Upper lobe of left lung (tissue), 6 donors: Measurements from ENCODE around the gene ALDH9A1. TPM values are rescaled to one million over a fixed set of nuclear protein-coding genes. Genes with fewer than 3 reads are reported as not detected.
A peak's percentile ranks its signal among the peaks of the same experiment; 100 is the strongest.
"Not testable (repeated sequence)": the region's sequence is repeated elsewhere in the genome, so short reads cannot be mapped to it uniquely, and the experiment has no call there.

Source experiments
- ATAC-seq, 2 donors: fragments of 200-7000 bp; cut with Tn5 transposase; one replicate each; pipeline ENCODE4 v1.9.1; 2022; ENCODE audit warnings: mild to moderate bottlenecking in 2 of 2, moderate library complexity in 2 of 2; ENCODE audit not compliant: low FRiP score in 2 of 2
- DNase-seq, 2 donors: peaks; one replicate each; pipeline ENCODE4 v3.0.0-alpha.2; 2019 to 2020
- H3K27ac ChIP-seq, 4 donors: fragments of 200-600 bp; sonication (generic); one replicate each; pipeline ENCODE4 v1.5.1; 2016 to 2019
- H3K27me3 ChIP-seq, 4 donors: fragments of 200-600 bp; sonication (generic); one replicate each; pipeline ENCODE4 v1.5.1; 2017 to 2019
- H3K36me3 ChIP-seq, 4 donors: fragments of 200-600 bp; sonication (generic); one replicate each; pipeline ENCODE4 v1.5.1; 2016 to 2019
- H3K4me1 ChIP-seq, 4 donors: fragments of 200-600 bp; sonication (generic); one replicate each; pipeline ENCODE4 v1.5.1; 2018 to 2019
- H3K4me3 ChIP-seq, 4 donors: fragments of 200-600 bp; sonication (generic); one replicate each; pipeline ENCODE4 v1.5.1; 2017 to 2019; ENCODE audit warnings: mild to moderate bottlenecking in 2 of 4, moderate library complexity in 1 of 4
- H3K9me3 ChIP-seq, 4 donors: fragments of 200-600 bp; sonication (generic); one replicate each; pipeline ENCODE4 v1.5.1; 2018 to 2019
- CTCF ChIP-seq, 6 experiments: fragments of 450-650 bp in 4 of 6; fragments of 200-600 bp in 2 of 6; sonication (generic) in 2 of 6; IDR thresholded peaks; one replicate each; pipeline ENCODE4 v1.5.1; 2016 to 2019; ENCODE audit warnings: antibody characterized with exemption in 6 of 6
- EP300 ChIP-seq, 4 donors: sonication (generic); formaldehyde crosslinking; IDR thresholded peaks; one replicate each; pipeline ENCODE4 v1.5.1; 2017; ENCODE audit warnings: antibody characterized with exemption in 4 of 4, control low read depth in 2 of 4
- POLR2A ChIP-seq, 4 donors: fragments of 450-650 bp; IDR thresholded peaks; one replicate each; pipeline ENCODE4 v1.5.1; 2016 to 2017; ENCODE audit warnings: antibody characterized with exemption in 4 of 4, mild to moderate bottlenecking in 2 of 4
- POLR2AphosphoS5 ChIP-seq, 2 donors: sonication (generic); formaldehyde crosslinking; IDR thresholded peaks; one replicate each; pipeline ENCODE4 v1.5.1; 2017; ENCODE audit warnings: antibody characterized with exemption in 2 of 2
- WGBS, 2 donors: methylation state at CpG; one replicate each; pipeline ENCODE4 v1.1.5; 2017 to 2018; 5-methylcytosine and 5-hydroxymethylcytosine counted together
- total RNA-seq, 6 donors: library from RNA; depleted of rRNA in 4 of 6; stranded (reverse); fragments of >200 nt in 4 of 6; gene quantifications; one replicate each; pipeline versions ENCODE4 v1.1.0 to v1.2.1, GENCODE V29; 2016 to 2021
- donor health status: DM: no; HTN: no; CAD: no; lungs with moderate emphysema.
- donor health status: DM: no; HTN: yes; CAD: no; lungs with severe emphysema.

Gene ALDH9A1
- total RNA-seq, 6 donors from 2014 or later, result 29.3 to 64.1 (median 48.1) TPM

GRCh38 chr1:165668184-165668583 lies 30.2 kb downstream of the ALDH9A1 start:
- H3K27ac ChIP-seq, result no peak overlapping the region
- no peaks in the 10 kb centered on the region for H3K9me3 ChIP-seq
- peaks cover 22 to 81% (median 33%) of the 10 kb centered on the region in 4 donors for H3K36me3 ChIP-seq
- DNase-seq (no peak), ATAC-seq (no peak)
- WGBS, 2 donors, result 93 to 97% methylated on average over 3 of the region's 3 CpGs
- H3K4me1 ChIP-seq, result peaks cover 0 to 20% (median 10%) of the 10 kb centered on the region in 4 donors
- H3K27me3 ChIP-seq, result no peaks in the 10 kb centered on the region
- no peak overlapping the region for H3K4me3 ChIP-seq
- no peak for TF ChIP-seq EP300 (IDR thresholded peaks at IDR 0.05)
- TF ChIP-seq CTCF (IDR thresholded peaks at IDR 0.05), result no peak
- TF ChIP-seq POLR2AphosphoS5 (IDR thresholded peaks at IDR 0.05), result no peak
- TF ChIP-seq POLR2A (IDR thresholded peaks at IDR 0.05), result no peak

GRCh38 chr1:165666152-165666825 lies 32.1 kb downstream of the ALDH9A1 start:
- peaks cover 0 to 18% (median 9%) of the 10 kb centered on the region in 4 donors for H3K4me1 ChIP-seq
- H3K27me3 ChIP-seq, result no peaks in the 10 kb centered on the region
- no peak overlapping the region for H3K27ac ChIP-seq
- ATAC-seq (no peak), DNase-seq (peak in 1 of 2 donors; percentile 30)
- H3K4me3 ChIP-seq, result no peak overlapping the region
- H3K9me3 ChIP-seq, result no peaks in the 10 kb centered on the region
- TF ChIP-seq EP300 (IDR thresholded peaks at IDR 0.05) (peak in 1 of 4 donors; percentile 51), POLR2AphosphoS5 (IDR thresholded peaks at IDR 0.05) (no peak)
- H3K36me3 ChIP-seq, result peaks cover 25 to 86% (median 36%) of the 10 kb centered on the region in 4 donors
- WGBS, 2 donors, result 39 to 55% methylated on average over 5 of the region's 5 CpGs

GRCh38 chr1:165662186-165662585 lies 36.2 kb downstream of the ALDH9A1 start:
- WGBS, 2 donors, result 82 to 89% methylated on average over 3 of the region's 3 CpGs
- TF ChIP-seq POLR2AphosphoS5 (IDR thresholded peaks at IDR 0.05), result no peak
- no peak overlapping the region for H3K4me3 ChIP-seq
- no peak for DNase-seq
- ATAC-seq, result no peak
- H3K4me1 ChIP-seq, result peaks cover 0 to 12% (median 8%) of the 10 kb centered on the region in 4 donors
- no peaks in the 10 kb centered on the region for H3K9me3 ChIP-seq
- no peak overlapping the region for H3K27ac ChIP-seq
- no peaks in the 10 kb centered on the region for H3K27me3 ChIP-seq
- H3K36me3 ChIP-seq, result peaks cover 12 to 78% (median 30%) of the 10 kb centered on the region in 4 donors

- Histone ChIP-seq H3K27me3 (no peaks in the 10 kb centered on the region), H3K4me1 (peaks cover 0 to 11% (median 6%) of the 10 kb centered on the region in 4 donors), H3K4me3 (no peak overlapping the region), H3K27ac (no peak overlapping the region), H3K9me3 (no peaks in the 10 kb centered on the region), H3K36me3 (peaks cover 15 to 77% (median 27%) of the 10 kb centered on the region in 4 donors)
- no peak for ATAC-seq
- TF ChIP-seq EP300 (IDR thresholded peaks at IDR 0.05), result no peak
- DNase-seq, result no peak
- 91% methylated on average over 2 of the region's 2 CpGs for WGBS, 2 donors
These were observed 36.7 kb downstream of the ALDH9A1 start for GRCh38 chr1:165661703-165662102.

- Histone ChIP-seq H3K4me1 (no peaks in the 10 kb centered on the region), H3K36me3 (peaks cover 15 to 81% (median 36%) of the 10 kb centered on the region in 4 donors), H3K9me3 (no peaks in the 10 kb centered on the region), H3K4me3 (no peak overlapping the region), H3K27me3 (no peaks in the 10 kb centered on the region), H3K27ac (peak overlapping the region in 1 of 4 donors; percentile 18)
- no peak for TF ChIP-seq CTCF (IDR thresholded peaks at IDR 0.05)
- TF ChIP-seq EP300 (IDR thresholded peaks at IDR 0.05), result no peak
- TF ChIP-seq POLR2AphosphoS5 (IDR thresholded peaks at IDR 0.05), result no peak
- no peak for TF ChIP-seq POLR2A (IDR thresholded peaks at IDR 0.05)
- WGBS, 2 donors, result 39 to 83% methylated on average over 3 of the region's 3 CpGs
- DNase-seq (no peak), ATAC-seq (no peak)
These were observed 38.8 kb downstream of the ALDH9A1 start for GRCh38 chr1:165659581-165659895.

GRCh38 chr1:165658766-165659580 lies 39.4 kb downstream of the ALDH9A1 start:
- H3K9me3 ChIP-seq, H3K4me3 ChIP-seq, DNase-seq, ATAC-seq, H3K27me3 ChIP-seq, H3K4me1 ChIP-seq: not testable (repeated sequence)
- WGBS, 2 donors, result 95% methylated on average over 9 of the region's 9 CpGs
- Histone ChIP-seq H3K27ac (peak overlapping the region in 1 of 4 donors; percentile 18), H3K36me3 (peaks cover 12 to 81% (median 34%) of the 10 kb centered on the region in 4 donors)
